ENCODE measurements around the gene PGAP3.

PGAP3 gene

DNA sequence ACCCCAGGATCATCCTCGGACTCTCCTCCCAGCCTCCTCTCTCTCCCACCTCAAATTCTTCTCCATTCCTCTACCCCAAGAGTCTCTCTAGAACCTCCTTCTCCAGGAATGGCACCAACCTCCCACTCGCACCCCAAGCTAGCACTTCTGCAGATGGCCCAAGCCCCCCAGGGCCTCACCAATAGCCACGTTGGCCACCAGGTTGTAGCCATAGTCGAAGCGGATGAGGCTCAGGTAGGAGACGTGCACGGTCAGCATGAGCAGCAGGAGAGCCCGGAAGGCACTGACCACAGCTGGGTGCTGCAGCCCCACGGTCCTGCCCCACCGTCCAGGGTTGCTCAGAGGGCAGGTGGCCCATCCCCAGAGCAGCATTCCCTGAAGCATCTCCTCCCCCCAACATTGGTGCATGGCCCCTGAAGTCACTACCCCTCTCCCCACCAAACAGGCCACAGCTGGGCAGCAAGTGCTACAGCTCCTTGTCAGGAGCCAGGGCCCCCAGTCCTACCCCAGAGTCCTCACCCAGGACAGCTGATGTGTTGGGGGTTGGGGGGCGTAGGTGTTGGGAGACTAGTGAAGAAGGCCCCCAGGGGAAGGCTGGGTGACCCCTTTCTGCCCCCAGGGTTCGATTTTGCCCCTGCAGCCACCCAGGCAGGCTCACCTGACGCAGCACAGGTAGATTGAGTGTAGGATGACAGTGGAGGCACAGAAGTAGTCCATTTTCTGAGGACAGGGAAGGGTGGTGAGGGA lies 14.3 kb downstream of the PGAP3 start:
- no peaks in the 10 kb centered on the region for H3K36me3 ChIP-seq (replicated peaks; ENCODE audit: insufficient read depth, low read length)
- peaks cover 9% of the 10 kb centered on the region; the same call in 1 of the 2 replicates for H3K27me3 ChIP-seq (replicated peaks; ENCODE audit: insufficient read depth, low read length)
- H3K9me2 ChIP-seq (replicated peaks; ENCODE audit: insufficient read depth, low read length) = no peaks in the 10 kb centered on the region
- no peak overlapping the region for H3K27ac ChIP-seq (ENCODE audit: low read length)
- H3K4me1 ChIP-seq (ENCODE audit: low read length) = no peaks in the 10 kb centered on the region
- TF ChIP-seq, protein P1, sequence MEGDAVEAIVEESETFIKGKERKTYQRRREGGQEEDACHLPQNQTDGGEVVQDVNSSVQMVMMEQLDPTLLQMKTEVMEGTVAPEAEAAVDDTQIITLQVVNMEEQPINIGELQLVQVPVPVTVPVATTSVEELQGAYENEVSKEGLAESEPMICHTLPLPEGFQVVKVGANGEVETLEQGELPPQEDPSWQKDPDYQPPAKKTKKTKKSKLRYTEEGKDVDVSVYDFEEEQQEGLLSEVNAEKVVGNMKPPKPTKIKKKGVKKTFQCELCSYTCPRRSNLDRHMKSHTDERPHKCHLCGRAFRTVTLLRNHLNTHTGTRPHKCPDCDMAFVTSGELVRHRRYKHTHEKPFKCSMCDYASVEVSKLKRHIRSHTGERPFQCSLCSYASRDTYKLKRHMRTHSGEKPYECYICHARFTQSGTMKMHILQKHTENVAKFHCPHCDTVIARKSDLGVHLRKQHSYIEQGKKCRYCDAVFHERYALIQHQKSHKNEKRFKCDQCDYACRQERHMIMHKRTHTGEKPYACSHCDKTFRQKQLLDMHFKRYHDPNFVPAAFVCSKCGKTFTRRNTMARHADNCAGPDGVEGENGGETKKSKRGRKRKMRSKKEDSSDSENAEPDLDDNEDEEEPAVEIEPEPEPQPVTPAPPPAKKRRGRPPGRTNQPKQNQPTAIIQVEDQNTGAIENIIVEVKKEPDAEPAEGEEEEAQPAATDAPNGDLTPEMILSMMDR (IDR thresholded peaks at IDR 0.05; ENCODE audit: low read length) = no peak
- no peak for TF ChIP-seq EZH2 (optimal IDR thresholded peaks at IDR 0.05; ENCODE audit: low read depth, low read length)
- no peak for TF ChIP-seq EZH2phosphoT487 (IDR thresholded peaks at IDR 0.05; ENCODE audit: low read length)
- no peak overlapping the region for H2AFZ ChIP-seq (ENCODE audit: low read length)
- no peaks in the 10 kb centered on the region for H3K79me2 ChIP-seq (ENCODE audit: low read length)
- H3K4me3 ChIP-seq (ENCODE audit: low read length) = no peak overlapping the region
- H4K20me1 ChIP-seq (ENCODE audit: insufficient read depth, low read length) = no peaks in the 10 kb centered on the region
- DNase-seq = no peak
- H3K4me2 ChIP-seq (ENCODE audit: low read depth, low read length) = no peak overlapping the region
- no peaks in the 10 kb centered on the region for H3F3A ChIP-seq (ENCODE audit: insufficient read depth, low read length)
- H3K9me3 ChIP-seq (replicated peaks; ENCODE audit: insufficient read depth, low read length) = no peaks in the 10 kb centered on the region
- H3K9ac ChIP-seq (ENCODE audit: low read length) = no peak overlapping the region

DNA sequence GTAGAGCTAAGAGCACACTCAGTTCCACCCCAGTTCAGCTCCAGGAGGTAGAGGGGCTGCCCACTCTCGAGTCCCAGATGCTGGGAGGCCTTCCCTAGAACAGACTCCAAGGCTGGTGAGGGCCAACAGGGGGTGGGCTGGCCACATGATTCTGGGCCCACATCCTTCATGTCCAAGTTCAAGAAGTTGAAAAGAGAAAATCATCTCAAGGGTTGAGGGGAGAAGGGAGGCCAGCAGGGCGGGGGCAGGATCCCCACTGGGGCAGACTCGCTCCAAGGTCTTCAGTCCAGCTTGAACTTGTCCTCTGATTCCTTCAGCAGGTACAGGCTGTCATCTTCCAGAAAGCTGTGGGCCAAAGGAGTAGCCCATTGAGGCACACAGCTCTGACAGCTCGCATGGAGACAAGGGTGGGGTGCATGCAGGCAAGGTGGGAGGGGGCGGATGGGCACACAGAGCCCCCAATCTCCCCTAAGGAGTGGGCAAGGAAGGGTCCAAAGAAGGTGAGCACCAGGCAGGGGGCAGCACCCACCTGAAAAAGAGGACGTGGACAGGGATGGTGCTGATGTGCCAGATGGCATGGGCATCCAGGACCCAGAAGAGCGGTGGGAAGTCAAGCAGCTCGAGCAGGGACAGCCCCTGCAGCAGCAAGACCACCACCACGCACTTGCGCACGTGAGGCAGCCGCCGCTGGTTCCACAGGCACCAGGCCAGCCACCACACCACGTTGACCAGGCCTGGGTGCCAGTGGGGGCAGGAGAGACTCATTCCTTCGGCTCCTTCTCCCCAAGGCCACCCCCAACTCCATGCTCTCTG lies 15.1 kb downstream of the PGAP3 start:
- Histone ChIP-seq H3K4me3 (ENCODE audit: low read length) (no peak overlapping the region), H3K36me3 (replicated peaks; ENCODE audit: insufficient read depth, low read length) (no peaks in the 10 kb centered on the region), H3K27ac (ENCODE audit: low read length) (no peak overlapping the region), H3K4me2 (ENCODE audit: low read depth, low read length) (no peak overlapping the region), H2AFZ (ENCODE audit: low read length) (no peak overlapping the region), H3K9me2 (replicated peaks; ENCODE audit: insufficient read depth, low read length) (no peaks in the 10 kb centered on the region), H3K9me3 (replicated peaks; ENCODE audit: insufficient read depth, low read length) (no peaks in the 10 kb centered on the region), H3K4me1 (ENCODE audit: low read length) (no peaks in the 10 kb centered on the region), H3K9ac (ENCODE audit: low read length) (no peak overlapping the region), H3F3A (ENCODE audit: insufficient read depth, low read length) (no peaks in the 10 kb centered on the region), H3K27me3 (replicated peaks; ENCODE audit: insufficient read depth, low read length) (peaks cover 14% of the 10 kb centered on the region; the same call in 1 of the 2 replicates), H3K79me2 (ENCODE audit: low read length) (no peaks in the 10 kb centered on the region), H4K20me1 (ENCODE audit: insufficient read depth, low read length) (no peaks in the 10 kb centered on the region)
- DNase-seq = no peak
- TF ChIP-seq EZH2phosphoT487 (IDR thresholded peaks at IDR 0.05; ENCODE audit: low read length) (no peak), EZH2 (optimal IDR thresholded peaks at IDR 0.05; ENCODE audit: low read depth, low read length) (no peak)
- TF ChIP-seq, protein P1 (IDR thresholded peaks at IDR 0.05; ENCODE audit: low read length) = no peak

- no peaks in the 10 kb centered on the region for H3K36me3 ChIP-seq (replicated peaks; ENCODE audit: insufficient read depth, low read length)
- no peak overlapping the region for H3K4me2 ChIP-seq (ENCODE audit: low read depth, low read length)
- H3K9me2 ChIP-seq (replicated peaks; ENCODE audit: insufficient read depth, low read length) = no peaks in the 10 kb centered on the region
- H4K20me1 ChIP-seq (ENCODE audit: insufficient read depth, low read length) = no peaks in the 10 kb centered on the region
- H3K79me2 ChIP-seq (ENCODE audit: low read length) = no peaks in the 10 kb centered on the region
- H3K9ac ChIP-seq (ENCODE audit: low read length) = no peak overlapping the region
- no peak overlapping the region for H3K4me3 ChIP-seq (ENCODE audit: low read length)
- no peaks in the 10 kb centered on the region for H3K9me3 ChIP-seq (replicated peaks; ENCODE audit: insufficient read depth, low read length)
- no peaks in the 10 kb centered on the region for H3F3A ChIP-seq (ENCODE audit: insufficient read depth, low read length)
- H2AFZ ChIP-seq (ENCODE audit: low read length) = no peak overlapping the region
- H3K27ac ChIP-seq (ENCODE audit: low read length) = no peak overlapping the region
- H3K27me3 ChIP-seq (replicated peaks; ENCODE audit: insufficient read depth, low read length) = peaks cover 22% of the 10 kb centered on the region
- TF ChIP-seq, protein P1 (IDR thresholded peaks at IDR 0.05; ENCODE audit: low read length) = peak; percentile 47
- no peak for TF ChIP-seq EZH2 (optimal IDR thresholded peaks at IDR 0.05; ENCODE audit: low read depth, low read length)
- no peak for DNase-seq
- no peaks in the 10 kb centered on the region for H3K4me1 ChIP-seq (ENCODE audit: low read length)
Observed at GRCh38 chr17:39671651-39672521, 16.0 kb downstream of the PGAP3 start.

Measured in MM.1S (cell line).